K562 (cell line): ENCODE data around the gene GCC1. TPM values are rescaled to one million over a fixed set of nuclear protein-coding genes. Genes with fewer than 3 reads are reported as not detected.

ENCODE experiments used
- ATF7 ChIP-seq: fragments of 450-650 bp; IDR thresholded peaks from 2 replicates; pipeline ENCODE4 v1.7.1; 2014; ENCODE audit warnings: mild to moderate bottlenecking, moderate library complexity
- CBX5 ChIP-seq: IDR thresholded peaks from 2 replicates; pipeline ENCODE4 v1.6.1; 2014; ENCODE audit warnings: low read depth, borderline replicate concordance
- CREB1 ChIP-seq, 2 experiments: sonication (generic) in 1 of 2; formaldehyde crosslinking in 1 of 2; IDR thresholded peaks; 2 replicates each; pipeline versions ENCODE4 v1.6.1 to v1.8.0; 2012 to 2022; ENCODE audit warnings: inconsistent platforms in 1 of 2, mild to moderate bottlenecking in 1 of 2, missing genetic modification reagents in 1 of 2, moderate library complexity in 1 of 2
- CREB3 ChIP-seq: fragments of 450-650 bp; conservative IDR thresholded peaks from 2 replicates; pipeline ENCODE4 v1.6.1; 2016; ENCODE audit warnings: missing genetic modification characterization, low read depth, mild to moderate bottlenecking, missing compliant biosample characterization, moderate library complexity
- CREBBP ChIP-seq: IDR thresholded peaks from one replicate; pipeline ENCODE4 v1.6.1; 2012; ENCODE audit warnings: low read depth, mild to moderate bottlenecking, control low read depth, inconsistent platforms, low read length
- E2F4 ChIP-seq: sonication (generic); formaldehyde crosslinking; IDR thresholded peaks from 2 replicates; pipeline ENCODE4 v1.8.0; 2022; ENCODE audit warnings: mild to moderate bottlenecking, low read depth, missing genetic modification reagents
- ESRRA ChIP-seq: fragments of 450-650 bp; IDR thresholded peaks from 2 replicates; pipeline ENCODE4 v1.6.1; 2014; ENCODE audit warnings: low read depth, mild to moderate bottlenecking, moderate library complexity, borderline replicate concordance
- FIP1L1 ChIP-seq: fragments of 200-400 bp; formaldehyde crosslinking; IDR thresholded peaks from 2 replicates; pipeline ENCODE4 v1.6.1; 2018; ENCODE audit warnings: mild to moderate bottlenecking, low read depth, low read length; ENCODE audit not compliant: poor library complexity, severe bottlenecking
- HNRNPL ChIP-seq: fragments of 200-400 bp; formaldehyde crosslinking; IDR thresholded peaks from 2 replicates; pipeline ENCODE4 v1.6.1; 2017; ENCODE audit warnings: low read depth, mild to moderate bottlenecking, low read length
- MAZ ChIP-seq, 2 experiments: fragments of 450-650 bp in 1 of 2; sonication (generic) in 1 of 2; formaldehyde crosslinking; IDR thresholded peaks in 1 of 2; conservative IDR thresholded peaks in 1 of 2; 2 replicates each; pipeline versions ENCODE4 v1.4.0 to v1.5.0; 2020; ENCODE audit warnings: mild to moderate bottlenecking in 1 of 2, missing genetic modification reagents in 1 of 2
- MCM3 ChIP-seq: fragments of 450-650 bp; IDR thresholded peaks from 2 replicates; pipeline ENCODE4 v1.6.1; 2016
- MEF2A ChIP-seq: IDR thresholded peaks from 2 replicates; pipeline ENCODE4 v1.6.1; 2011; ENCODE audit warnings: low read depth, mild to moderate bottlenecking, low read length, moderate library complexity; ENCODE audit not compliant: control insufficient read depth
- MTA3 ChIP-seq: fragments of 450-650 bp; formaldehyde crosslinking; IDR thresholded peaks from 2 replicates; pipeline ENCODE4 v1.6.1; 2017; ENCODE audit warnings: mild to moderate bottlenecking, borderline replicate concordance
- MYNN ChIP-seq, 2 experiments: sonication (generic); formaldehyde crosslinking in 1 of 2; IDR thresholded peaks; 2 replicates each; pipeline versions ENCODE4 v1.5.0 to v1.6.1; 2016 to 2020; ENCODE audit warnings: antibody characterized with exemption in 1 of 2, missing genetic modification reagents in 1 of 2
- NRF1 ChIP-seq, 2 experiments: fragments of 450-650 bp; IDR thresholded peaks in 1 of 2; conservative IDR thresholded peaks in 1 of 2; 2 replicates each; pipeline ENCODE4 v1.6.1; 2014; ENCODE audit warnings: mild to moderate bottlenecking in 2 of 2
- POLR2G ChIP-seq: fragments of 200-400 bp; formaldehyde crosslinking; IDR thresholded peaks from 2 replicates; pipeline ENCODE4 v1.6.1; 2017; ENCODE audit warnings: low read depth, mild to moderate bottlenecking, antibody characterized with exemption, low read length, moderate library complexity
- PTRF ChIP-seq: fragments of 450-650 bp; IDR thresholded peaks from 2 replicates; pipeline ENCODE4 v1.6.1; 2016; ENCODE audit warnings: mild to moderate bottlenecking, missing genetic modification characterization, missing compliant biosample characterization
- RFX7 ChIP-seq: fragments of 250-450 bp; sonication (Bioruptor Pico); IDR thresholded peaks from 2 replicates; pipeline ENCODE4 v1.5.1; 2021; ENCODE audit warnings: mild to moderate bottlenecking
- SMAD3 ChIP-seq: fragments of 450-650 bp; formaldehyde crosslinking; conservative IDR thresholded peaks from 2 replicates; pipeline ENCODE4 v1.4.0; 2020; ENCODE audit warnings: mild to moderate bottlenecking
- SRSF9 ChIP-seq: fragments of 200-400 bp; formaldehyde crosslinking; IDR thresholded peaks from 2 replicates; pipeline ENCODE4 v1.6.1; 2017; ENCODE audit warnings: low read depth, low read length, borderline replicate concordance
- SUPT5H ChIP-seq: fragments of 450-650 bp; IDR thresholded peaks from 2 replicates; pipeline ENCODE4 v1.6.1; 2016
- ZBTB1 ChIP-seq: sonication (generic); formaldehyde crosslinking; IDR thresholded peaks from 2 replicates; pipeline ENCODE4 v1.8.1; 2023; ENCODE audit warnings: missing genetic modification reagents, low read depth, mild to moderate bottlenecking, borderline replicate concordance
- ZBTB12 ChIP-seq: fragments of 250-450 bp; sonication (Bioruptor Pico); IDR thresholded peaks from 2 replicates; pipeline ENCODE4 v1.4.0; 2020
- ZFX ChIP-seq: sonication (generic); formaldehyde crosslinking; IDR thresholded peaks from 2 replicates; pipeline ENCODE4 v1.8.0; 2022; ENCODE audit warnings: mild to moderate bottlenecking, missing genetic modification reagents, moderate library complexity
- ZNF165 ChIP-seq: fragments of 250-450 bp; sonication (Bioruptor Pico); IDR thresholded peaks from 2 replicates; pipeline ENCODE4 v1.4.0; 2020; ENCODE audit warnings: borderline replicate concordance
- ZNF583 ChIP-seq: fragments of 250-450 bp; sonication (Bioruptor Pico); IDR thresholded peaks from 2 replicates; pipeline ENCODE4 v1.4.0; 2020
- polyA plus RNA-seq, 8 experiments: library from polyadenylated mRNA; depleted of rRNA in 4 of 8; stranded (reverse) in 5 of 8; unstranded in 3 of 8; fragments of >200 nt; fragmentation: Nextera tagmentation in 2 of 8; fragmentation: Illumina TruSeq in 1 of 8; extraction: Ambion mirVana in 2 of 8; extraction: Trizol in 1 of 8; gene quantifications; 2 replicates each; pipeline versions ENCODE4 v1.2.1 to v1.2.3, GENCODE V29; 2011 to 2014; ENCODE audit warnings: inconsistent platforms in 1 of 8, missing spikeins in 1 of 8
- total RNA-seq, 7 experiments: library from RNA; depleted of rRNA in 6 of 7; stranded (reverse); fragments of >200 nt in 6 of 7; fragmentation: Illumina TruSeq in 2 of 7; extraction: Trizol in 2 of 7; gene quantifications; 2 replicates each; pipeline versions ENCODE4 v1.2.1 to v1.2.3, GENCODE V29; 2011 to 2021; ENCODE audit warnings: low replicate concordance in 1 of 7

The GCC1 gene
- total and polyA plus RNA-seq, 9 of the 15 experiments (the other 6 are each of a cell fraction or from before 2014, with no cell fraction given): 1.9 to 19.8 (median 10.9) TPM

GRCh38 chr7:127588019-127588696, 2.8 kb upstream of the GCC1 start, which contains the start of gene ARF5 (continued):
- TF ChIP-seq FIP1L1 (peak; percentile 76), CREB1 (IDR thresholded peaks at IDR 0.05) (peak; percentile 96), CREB1 (CRISPR knock-in tag; IDR thresholded peaks at IDR 0.05) (peak; percentile 68; the same call in 1 of the 2 replicates), POLR2G (peak; percentile 87), MCM3 (no peak), SUPT5H (peak; percentile 81), ZBTB12 (CRISPR knock-in tag) (peak; percentile 73; the same call in 1 of the 2 replicates), MAZ (CRISPR knock-in tag; conservative IDR thresholded peaks at IDR 0.05 in 1 of 2, IDR thresholded peaks at IDR 0.05 in 1 of 2) (peak; percentile 22 to 50; a peak in 2 of 4 replicates), MEF2A (no peak), NRF1 (conservative IDR thresholded peaks at IDR 0.05 in 1 of 2, IDR thresholded peaks at IDR 0.05 in 1 of 2) (peak; percentile 49 to 62; a peak in 3 of 4 replicates), RFX7 (CRISPR knock-in tag) (no peak), ZBTB1 (no peak), ZNF165 (no peak), CBX5 (no peak), ESRRA (peak; percentile 9; the same call in 1 of the 2 replicates), CREBBP (no peak), HNRNPL (no peak), ZFX (CRISPR knock-in tag) (peak; percentile 91), ZNF583 (CRISPR knock-in tag) (0 out of 2 replicates have a peak, but pooled peaks have one; percentile 6), CREB3 (tag) (0 out of 2 replicates have a peak, but pooled peaks have one; percentile 13), E2F4 (CRISPR knock-in tag) (no peak), MTA3 (no peak), MYNN (IDR thresholded peaks at IDR 0.05) (no peak; the same call in 1 of the 2 replicates), MYNN (CRISPR knock-in tag; IDR thresholded peaks at IDR 0.05) (no peak), SMAD3 (0 out of 2 replicates have a peak, but pooled peaks have one; percentile 56), SRSF9 (no peak), PTRF (tag) (no peak), ATF7 (0 out of 2 replicates have a peak, but pooled peaks have one; percentile 12)
